PC-9 (cell line): ENCODE results near the gene ASTN2.

Experiments used
- CTCF ChIP-seq: fragments of 200-600 bp; sonication (generic); conservative IDR thresholded peaks from 2 replicates; pipeline ENCODE4 v1.6.1; 2017; ENCODE audit warnings: mixed run types, antibody characterized with exemption, mild to moderate bottlenecking, moderate library complexity
- EZH2 ChIP-seq: fragments of 200-600 bp; sonication (generic); IDR thresholded peaks from 2 replicates; pipeline ENCODE4 v1.8.0; 2017; ENCODE audit warnings: antibody characterized with exemption, low read depth

DNA sequence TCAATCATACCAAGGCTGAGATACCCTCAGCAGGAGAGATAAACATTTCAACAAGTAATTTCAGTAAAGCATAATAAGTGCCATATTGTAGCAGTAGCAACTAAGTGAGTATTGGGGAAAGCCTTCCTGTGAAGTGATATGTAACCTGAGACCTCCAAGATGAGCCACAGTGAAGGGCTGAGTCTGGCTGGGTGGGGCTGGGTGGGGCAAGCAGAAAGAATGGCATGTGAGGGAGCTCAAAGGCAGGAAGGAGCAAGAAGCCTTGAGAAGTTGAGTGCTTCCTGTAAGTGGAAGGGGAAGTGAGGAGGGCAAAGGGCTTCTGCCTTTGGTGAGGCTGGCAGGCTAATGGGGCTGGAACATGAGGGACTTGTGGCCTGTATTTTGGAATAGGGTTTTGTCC, 19.7 kb upstream of the ASTN2 start:
- TF ChIP-seq CTCF = no peak
- TF ChIP-seq EZH2 = no peak
